CD14-positive monocyte (primary cell): ENCODE results near the gene NBAS. TPM values are rescaled to one million over a fixed set of nuclear protein-coding genes. Genes with fewer than 3 reads are reported as not detected.

ENCODE experiments used
- DNase-seq, 3 donors: peaks; one replicate each; pipeline ENCODE4 v3.0.0-alpha.2; 2011 to 2022
- H2AFZ ChIP-seq: 2 replicates; pipeline ENCODE4 v1.6.0; 2012; ENCODE audit warnings: mild to moderate bottlenecking, low read depth, low read length, inconsistent platforms; ENCODE audit not compliant: insufficient read depth, poor library complexity, severe bottlenecking
- H3K27ac ChIP-seq, 2 donors: 1 replicate in 1 of 2; 2 replicates in 1 of 2; pipeline ENCODE4 v1.5.1; 2012 to 2013; ENCODE audit warnings: low read length in 2 of 2, control low read depth in 1 of 2, inconsistent platforms in 1 of 2, low read depth in 1 of 2, mild to moderate bottlenecking in 1 of 2
- H3K27me3 ChIP-seq, 2 donors: one replicate each; pipeline versions ENCODE4 v1.6.0 to v1.6.1; 2011 to 2013; ENCODE audit warnings: low read length in 2 of 2; ENCODE audit not compliant: control insufficient read depth in 2 of 2, insufficient read depth in 2 of 2
- H3K36me3 ChIP-seq, 2 donors: replicated peaks in 1 of 2; 1 replicate in 1 of 2; 2 replicates in 1 of 2; pipeline versions ENCODE4 v1.5.1 to v1.6.1; 2012 to 2013; ENCODE audit warnings: low read length in 2 of 2, control low read depth in 1 of 2, inconsistent platforms in 1 of 2, mild to moderate bottlenecking in 1 of 2; ENCODE audit not compliant: insufficient read depth in 2 of 2, control insufficient read depth in 1 of 2
- H3K4me1 ChIP-seq, 2 donors: 1 replicate in 1 of 2; 2 replicates in 1 of 2; pipeline versions ENCODE4 v1.5.1 to v1.6.1; 2012 to 2013; ENCODE audit warnings: low read length in 2 of 2, control low read depth in 1 of 2, inconsistent platforms in 1 of 2, mild to moderate bottlenecking in 1 of 2, moderate library complexity in 1 of 2; ENCODE audit not compliant: insufficient read depth in 2 of 2, control insufficient read depth in 1 of 2
- H3K4me2 ChIP-seq: replicated peaks from 2 replicates; pipeline ENCODE3; 2012; ENCODE audit warnings: low read length, moderate library complexity, mild to moderate bottlenecking; ENCODE audit not compliant: poor library complexity, severe bottlenecking; ENCODE audit errors: extremely low read depth
- H3K4me3 ChIP-seq, 3 experiments: fragments of 200-600 bp in 1 of 3; sonication (generic) in 1 of 3; replicated peaks in 1 of 3; 1 replicate in 2 of 3; 2 replicates in 1 of 3; pipeline ENCODE4 v1.5.1; 2011 to 2013; ENCODE audit warnings: low read length in 3 of 3, mild to moderate bottlenecking in 3 of 3, control low read depth in 2 of 3, low read depth in 2 of 3, inconsistent platforms in 1 of 3, moderate library complexity in 1 of 3
- H3K79me2 ChIP-seq: 2 replicates; pipeline ENCODE4 v1.6.0; 2012; ENCODE audit warnings: mild to moderate bottlenecking, control low read depth, inconsistent platforms, low read length, moderate library complexity; ENCODE audit not compliant: insufficient read depth
- H3K9ac ChIP-seq: 2 replicates; pipeline ENCODE4 v1.6.0; 2017; ENCODE audit warnings: low read length, mild to moderate bottlenecking; ENCODE audit not compliant: insufficient read depth, poor library complexity, severe bottlenecking
- H3K9me3 ChIP-seq, 2 donors: replicated peaks in 1 of 2; 1 replicate in 1 of 2; 2 replicates in 1 of 2; pipeline versions ENCODE4 v1.5.1 to v1.6.1; 2012 to 2013; ENCODE audit warnings: low read length in 2 of 2, control low read depth in 1 of 2; ENCODE audit not compliant: control insufficient read depth in 1 of 2, insufficient read depth in 1 of 2
- H4K20me1 ChIP-seq: 2 replicates; pipeline ENCODE4 v1.6.0; 2012; ENCODE audit warnings: mild to moderate bottlenecking, low read length, control low read depth, moderate library complexity; ENCODE audit not compliant: insufficient read depth
- H3K27ac Mint-ChIP-seq, 7 donors: one replicate each; pipeline ENCODE4 v1.8.0; 2020; ENCODE audit warnings: mild to moderate bottlenecking in 7 of 7, mixed read lengths in 7 of 7, moderate library complexity in 6 of 7, inconsistent platforms in 2 of 7
- H3K27me3 Mint-ChIP-seq, 3 donors: one replicate each; pipeline ENCODE4 v1.8.0; 2021 to 2022; ENCODE audit warnings: low read depth in 3 of 3, mild to moderate bottlenecking in 3 of 3, mixed read lengths in 3 of 3, moderate library complexity in 3 of 3, inconsistent platforms in 1 of 3
- H3K36me3 Mint-ChIP-seq, 2 donors: one replicate each; pipeline ENCODE4 v1.8.0; 2020; ENCODE audit warnings: mixed read lengths in 2 of 2, inconsistent platforms in 1 of 2, mild to moderate bottlenecking in 1 of 2
- H3K4me1 Mint-ChIP-seq: one replicate; pipeline ENCODE4 v1.8.0; 2020; ENCODE audit warnings: mild to moderate bottlenecking, mixed read lengths
- H3K4me3 Mint-ChIP-seq, 2 donors: one replicate each; pipeline ENCODE4 v1.8.0; 2020; ENCODE audit warnings: mild to moderate bottlenecking in 2 of 2, mixed read lengths in 2 of 2, moderate library complexity in 1 of 2
- H3K9me3 Mint-ChIP-seq, 7 donors: one replicate each; pipeline ENCODE4 v1.8.0; 2020 to 2022; ENCODE audit warnings: mixed read lengths in 7 of 7, mild to moderate bottlenecking in 6 of 7, moderate library complexity in 6 of 7, inconsistent platforms in 2 of 7
- CTCF ChIP-seq: fragments of 200-600 bp; IDR thresholded peaks from one replicate; pipeline ENCODE4 v1.8.0; 2022; ENCODE audit warnings: antibody characterized with exemption, mild to moderate bottlenecking
- WGBS: methylation state at CpG from one replicate; pipeline ENCODE4 v1.1.5; 2013; ENCODE audit warnings: missing lambda C conversion rate; ENCODE audit not compliant: insufficient coverage; 5-methylcytosine and 5-hydroxymethylcytosine counted together
- intact Hi-C, 2 donors: fragments of 100-400 bp; cut with micrococcal nuclease; formaldehyde crosslinking; loops; one replicate each; pipeline versions ENCODE4 v1.15.0 to v1.15.1; 2023
- polyA plus RNA-seq, 3 donors: library from polyadenylated mRNA; depleted of rRNA in 1 of 3; unstranded in 2 of 3; stranded (reverse) in 1 of 3; fragments of 300-500 nt in 2 of 3; fragments of >200 nt in 1 of 3; fragmentation: Illumina TruSeq in 2 of 3; gene quantifications; 1 replicate in 2 of 3; 2 replicates in 1 of 3; pipeline ENCODE4 v1.2.3, GENCODE V29; 2012 to 2021

Gene NBAS
- polyA plus RNA-seq, 3 donors = 8.9 to 10.9 (median 8.9) TPM

- Histone ChIP-seq H3K27me3 (no peaks in the 10 kb centered on the region), H3K9me3 (no peaks in the 10 kb centered on the region), H3K4me2 (no peak overlapping the region), H3K79me2 (peaks cover 26% of the 10 kb centered on the region), H3K4me3 (no peak overlapping the region), H2AFZ (no peak overlapping the region), H4K20me1 (no peaks in the 10 kb centered on the region), H3K27ac (no peak overlapping the region), H3K36me3 (peaks cover 19 to 52% of the 10 kb centered on the region in 2 donors), H3K9ac (no peak overlapping the region), H3K4me1 (peaks cover 11 to 13% of the 10 kb centered on the region in 2 donors)
- 89% methylated on average over 1 of the region's 3 CpGs for WGBS
- H3K27ac Mint-ChIP-seq = no peak overlapping the region
- peaks cover 29 to 34% of the 10 kb centered on the region in 2 donors for H3K36me3 Mint-ChIP-seq
- no peak for TF ChIP-seq CTCF
- intact Hi-C loops = no loop called here
- H3K4me3 Mint-ChIP-seq = no peak overlapping the region
- H3K4me1 Mint-ChIP-seq = peaks cover 14% of the 10 kb centered on the region
- DNase-seq = no peak
- peaks cover 0 to 2% (median 0%) of the 10 kb centered on the region in 7 donors for H3K9me3 Mint-ChIP-seq
- H3K27me3 Mint-ChIP-seq = no peaks in the 10 kb centered on the region
Measured at GRCh38 chr2:15555760-15556193, 5.4 kb downstream of the NBAS start.

- no peak overlapping the region for H3K4me3 ChIP-seq
- Mint-ChIP-seq H3K27ac (peak overlapping the region in 1 of 7 donors; percentile 54), H3K36me3 (peaks cover 32 to 39% of the 10 kb centered on the region in 2 donors), H3K4me3 (no peak overlapping the region), H3K4me1 (peaks cover 5% of the 10 kb centered on the region), H3K9me3 (no peaks in the 10 kb centered on the region), H3K27me3 (no peaks in the 10 kb centered on the region)
- H4K20me1 ChIP-seq = no peaks in the 10 kb centered on the region
- no peak for DNase-seq
- H3K9ac ChIP-seq = no peak overlapping the region
- 96% methylated on average over 3 of the region's 5 CpGs for WGBS
- H3K27ac ChIP-seq = no peak overlapping the region
- intact Hi-C loops = no loop called here
- peaks cover 1 to 4% of the 10 kb centered on the region in 2 donors for H3K4me1 ChIP-seq
- TF ChIP-seq CTCF = no peak
- no peaks in the 10 kb centered on the region for H3K27me3 ChIP-seq
- H3K79me2 ChIP-seq = peaks cover 15% of the 10 kb centered on the region
- no peak overlapping the region for H2AFZ ChIP-seq
- no peak overlapping the region for H3K4me2 ChIP-seq
- H3K36me3 ChIP-seq = peaks cover 22 to 61% of the 10 kb centered on the region in 2 donors
- no peaks in the 10 kb centered on the region for H3K9me3 ChIP-seq
Measured at GRCh38 chr2:15554525-15555218, 6.5 kb downstream of the NBAS start.
